T-helper 1 cell treated with Interleukin-12 subunit alpha and Interleukin-12 subunit beta and Interleukin-4 antibody, amounts not matched to agents 30 ng/mL and 1 ng/mL, for 36 hours (primary cell): Measurements from ENCODE around the gene TSPAN31. TPM values are rescaled to one million over a fixed set of nuclear protein-coding genes. Genes with fewer than 3 reads are reported as not detected.

Experiments
- intact Hi-C: fragments of 100-400 bp; cut with micrococcal nuclease; formaldehyde crosslinking; loops from one replicate; pipeline ENCODE4 v1.15.1; 2024
- total RNA-seq: library from RNA; stranded (reverse); gene quantifications from 2 replicates; pipeline ENCODE4 v1.2.3, GENCODE V29; 2022

The TSPAN31 gene
- total RNA-seq, 1 donor from 2014 or later = 29.4 TPM

DNA sequence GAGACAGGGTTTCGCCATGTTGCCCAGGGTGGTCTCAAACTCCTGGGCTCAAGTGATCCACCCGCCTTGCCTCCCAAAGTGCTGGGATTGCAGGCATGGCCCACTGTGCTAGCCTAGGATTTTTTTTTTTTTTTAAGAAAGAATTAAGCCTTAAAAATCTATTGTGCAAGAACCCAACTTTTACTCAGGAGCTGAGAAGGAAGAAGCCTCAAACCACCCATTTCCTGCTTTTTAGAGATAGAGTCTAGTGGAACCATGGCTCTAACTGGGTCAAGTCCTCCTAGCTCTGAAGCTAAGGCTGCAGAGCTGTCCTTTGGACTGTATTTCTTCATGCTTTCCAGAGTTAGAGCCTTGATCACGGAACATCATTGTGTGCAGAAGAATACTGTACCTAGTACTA lies 36.4 kb downstream of the TSPAN31 start:
- intact Hi-C loops = no loop called here

DNA sequence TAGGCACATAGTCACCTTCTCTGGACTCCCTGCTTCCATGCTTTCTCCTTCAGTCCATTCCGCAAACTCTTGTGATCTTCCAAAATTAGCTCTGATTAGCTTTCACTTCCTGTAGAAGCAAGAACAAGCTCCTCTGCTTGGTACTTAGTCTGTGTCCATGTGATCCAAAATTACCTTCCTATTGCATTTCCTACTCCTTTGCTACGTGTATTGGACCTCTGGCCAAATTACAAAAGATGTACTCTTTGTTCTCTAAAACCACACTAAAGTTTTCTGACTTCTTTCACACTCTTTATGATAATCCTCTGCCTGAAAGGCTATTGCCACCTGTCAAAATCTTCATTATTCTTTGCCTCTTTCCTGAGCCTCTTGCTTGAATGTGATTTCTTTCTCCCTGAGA lies 37.0 kb downstream of the TSPAN31 start:
- intact Hi-C loops = loop anchor here (1.0 to 2.0 kb wide), 11 partner anchors 10 to 154 kb away; partner anchors contain the start of genes CDK4, CTDSP2, EEF1AKMT3 and METTL1

DNA sequence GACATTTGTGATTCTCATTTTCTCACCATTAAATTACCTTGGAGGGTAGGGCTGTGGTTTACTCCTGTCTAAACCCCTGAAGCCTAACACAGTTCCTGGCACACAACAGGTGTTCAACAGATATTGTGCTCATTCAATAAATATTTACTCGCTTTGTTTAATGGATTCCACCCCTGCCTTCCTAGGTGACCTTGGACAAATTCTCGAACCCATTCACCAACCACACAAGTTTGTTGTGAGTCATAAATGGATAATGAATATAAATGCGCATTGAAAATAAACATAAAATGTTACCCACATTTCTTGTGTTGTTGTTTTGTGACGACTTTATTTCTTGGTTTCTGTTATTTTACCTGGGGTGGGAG lies 37.4 kb downstream of the TSPAN31 start:
- intact Hi-C loops = loop anchor here (1.0 to 2.0 kb wide), 11 partner anchors 10 to 154 kb away; partner anchors contain the start of genes CDK4, CTDSP2, EEF1AKMT3 and METTL1

DNA sequence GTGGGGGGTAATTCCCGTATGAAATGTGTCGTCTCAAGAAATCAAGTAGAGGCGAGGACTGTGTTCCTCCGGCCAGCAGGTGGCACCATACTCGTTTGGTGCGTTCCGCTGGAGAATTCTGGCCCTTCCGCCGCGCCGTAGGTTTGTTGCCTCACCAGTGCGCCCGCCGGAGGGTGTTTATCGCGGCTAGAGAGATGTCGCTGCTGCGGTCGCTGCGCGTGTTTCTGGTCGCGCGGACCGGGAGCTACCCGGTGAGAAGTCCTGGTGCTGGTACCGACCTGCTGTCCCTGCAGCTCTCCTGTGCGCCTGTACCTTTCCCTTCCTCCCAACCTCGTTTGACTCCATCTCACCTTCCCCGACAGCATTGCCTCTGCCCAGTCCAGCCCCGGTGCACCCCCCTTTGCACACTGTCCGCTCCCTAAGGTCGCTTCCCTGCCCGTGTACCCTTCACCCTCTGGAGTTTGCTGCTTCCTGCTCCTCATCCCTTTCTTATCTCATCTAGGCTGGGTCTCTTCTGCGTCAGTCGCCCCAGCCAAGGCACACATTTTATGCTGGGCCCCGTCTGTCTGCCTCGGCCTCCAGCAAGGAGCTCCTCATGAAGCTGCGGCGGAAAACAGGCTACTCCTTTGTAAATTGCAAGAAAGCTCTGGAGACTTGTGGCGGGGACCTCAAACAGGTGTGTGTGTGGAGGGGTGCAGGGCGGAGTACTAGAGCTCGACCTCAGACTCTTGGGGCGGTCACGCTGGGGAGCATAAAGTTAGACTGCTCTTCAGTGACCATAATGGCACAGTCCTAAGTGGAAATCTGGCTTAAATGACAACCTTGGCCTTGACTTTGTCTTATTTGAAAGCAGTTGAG lies 38.0 kb downstream of the TSPAN31 start, which contains the start of gene TSFM:
Gene TSFM (plus strand): TSS at position 180 of the 858 bp plus-strand sequence. CDS start 15 bp downstream, at position 195.
- intact Hi-C loops = loop anchor here (1.0 to 2.0 kb wide), 11 partner anchors 11 to 153 kb away; partner anchors contain the start of genes CDK4, CTDSP2, EEF1AKMT3 and METTL1

DNA sequence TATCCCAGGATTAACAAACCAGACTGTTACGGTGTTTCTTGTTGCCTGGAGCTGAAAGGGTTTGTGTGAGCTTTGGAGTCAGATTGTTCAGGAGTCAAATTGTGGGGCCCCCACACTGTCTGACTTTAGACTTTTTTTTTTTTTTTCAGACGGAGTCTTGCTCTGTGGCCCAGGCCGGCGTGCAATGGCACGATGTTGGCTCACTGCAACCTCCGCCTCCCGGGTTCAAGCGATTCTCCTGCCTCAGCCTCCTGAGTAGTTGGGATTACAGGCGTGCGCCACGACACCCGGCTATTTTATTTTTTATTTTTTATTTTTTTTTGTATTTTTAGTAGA lies 38.6 kb downstream of the TSPAN31 start:
- intact Hi-C loops = loop anchor here (2.0 kb wide), 3 partner anchors 19 to 55 kb away; no protein-coding TSS in a partner anchor

DNA sequence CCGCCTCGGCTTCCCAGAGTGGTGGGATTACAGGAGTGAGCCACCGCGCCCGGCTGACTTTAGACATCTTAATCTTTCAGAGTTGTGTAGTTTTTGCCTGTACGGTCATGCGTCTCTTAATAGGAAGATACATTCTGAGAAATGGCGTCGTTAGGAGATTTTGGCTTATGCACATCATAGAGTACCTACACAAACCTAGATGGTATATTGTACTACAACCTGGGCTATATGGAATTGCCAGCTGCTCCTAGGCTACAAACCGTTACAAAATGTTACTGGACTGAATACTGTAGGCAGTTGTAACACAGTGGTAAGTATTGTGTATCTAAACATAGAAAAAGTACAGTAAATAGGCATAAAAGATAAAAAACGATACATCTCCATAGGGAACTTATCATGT lies 39.0 kb downstream of the TSPAN31 start:
- intact Hi-C loops = loop anchor here (2.0 kb wide), 3 partner anchors 19 to 55 kb away; no protein-coding TSS in a partner anchor

DNA sequence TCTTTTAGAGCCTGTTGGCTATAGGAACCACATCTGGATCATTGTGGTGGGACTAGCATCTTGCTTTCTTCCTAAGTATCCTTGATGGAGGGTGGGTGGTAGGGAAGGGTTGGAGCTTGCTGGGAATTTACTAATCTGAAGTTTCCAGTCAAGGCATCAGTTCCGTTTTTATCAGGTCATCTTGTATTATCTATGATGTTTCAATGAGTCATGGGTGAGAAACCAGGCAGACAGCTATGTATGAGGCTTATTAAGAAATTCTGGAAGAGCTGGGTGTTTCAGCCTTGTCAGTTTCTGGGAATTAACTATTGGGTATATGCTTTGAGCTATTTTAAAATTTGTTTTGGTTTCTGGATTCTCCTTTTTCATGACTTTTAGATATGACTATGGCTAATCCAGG lies 49.1 kb downstream of the TSPAN31 start:
- intact Hi-C loops = no loop called here

DNA sequence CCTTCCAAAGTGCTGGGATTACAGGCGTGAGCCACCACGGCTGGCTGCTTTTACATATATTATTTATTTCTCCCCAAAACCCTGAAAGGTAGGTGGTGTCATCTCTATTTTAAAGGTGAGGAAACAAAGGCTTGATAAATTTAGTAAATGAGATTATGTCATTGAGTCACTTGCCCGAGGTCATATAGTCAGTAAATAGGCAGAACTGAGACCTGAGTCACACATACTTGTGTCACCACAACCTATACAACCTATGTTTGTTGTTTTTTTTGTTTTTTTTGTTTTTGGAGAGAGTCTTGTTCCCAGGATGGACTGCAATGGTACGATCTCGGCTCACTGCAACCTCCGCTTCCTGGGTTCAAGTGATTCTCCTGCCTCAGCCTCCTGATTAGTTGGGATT lies 50.5 kb downstream of the TSPAN31 start:
- intact Hi-C loops = no loop called here

DNA sequence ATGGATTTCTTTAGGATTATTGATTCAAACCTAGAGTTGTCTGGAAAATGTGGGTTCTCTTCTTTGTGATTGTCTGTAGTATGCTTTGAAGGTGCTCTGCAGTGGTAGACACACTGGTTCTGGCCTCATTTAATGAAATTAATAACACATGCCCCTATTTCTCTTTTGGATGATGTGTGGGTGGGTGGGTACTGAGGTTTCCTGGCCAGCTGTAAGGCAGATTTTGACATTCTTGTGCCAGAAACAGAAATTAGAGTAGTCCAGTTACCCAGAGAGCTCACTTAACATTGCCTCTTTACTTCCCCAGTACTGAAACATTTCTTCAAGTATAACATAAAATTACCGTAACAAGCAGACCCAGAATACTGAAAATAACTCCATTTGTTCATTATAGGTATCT lies 52.2 kb downstream of the TSPAN31 start:
- intact Hi-C loops = no loop called here

DNA sequence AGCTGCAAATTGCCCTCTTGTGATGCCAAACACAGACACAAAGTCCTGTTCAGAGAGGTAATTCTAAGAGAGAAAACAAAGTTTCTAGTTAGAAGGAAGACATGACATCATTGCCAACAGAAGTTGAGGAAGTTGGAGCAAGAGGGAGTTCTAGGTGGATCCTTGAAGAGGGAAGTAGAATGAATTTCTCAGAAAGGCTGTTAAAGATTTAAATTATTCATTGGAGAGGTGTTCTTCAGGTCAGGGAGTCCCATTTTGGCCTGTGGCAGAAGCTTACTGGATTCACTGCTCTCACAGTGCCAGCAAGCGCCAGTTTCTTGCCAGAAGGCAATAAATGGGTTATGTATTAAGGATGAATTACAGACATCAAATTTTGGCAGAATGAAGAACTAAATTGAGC lies 53.1 kb downstream of the TSPAN31 start:
- intact Hi-C loops = no loop called here

Other genes starting within 250 kb of the TSPAN31 start
- 20.1 and 22.0 TPM in 2 replicates for gene DDIT3, start 224.5 kb upstream of the TSPAN31 start, total RNA-seq
- gene MBD6, start 222.2 kb upstream of the TSPAN31 start, total RNA-seq = 73.2 and 84.8 TPM in 2 replicates
- gene DCTN2, start 197.8 kb upstream of the TSPAN31 start, total RNA-seq = 88.6 and 89.2 TPM in 2 replicates
- 1.5 and 2.2 TPM in 2 replicates for gene KIF5A, start 195.0 kb upstream of the TSPAN31 start, total RNA-seq
- 24.8 and 26.3 TPM in 2 replicates for gene PIP4K2C, start 153.8 kb upstream of the TSPAN31 start, total RNA-seq
- 25.7 and 27.5 TPM in 2 replicates for gene DTX3, start 140.2 kb upstream of the TSPAN31 start, total RNA-seq
- 0.34 and 0.51 TPM in 2 replicates for gene ARHGEF25, start 133.6 kb upstream of the TSPAN31 start, total RNA-seq
- 4.3 and 4.5 TPM in 2 replicates for gene B4GALNT1, start 111.8 kb upstream of the TSPAN31 start, total RNA-seq
- 161 and 162 TPM in 2 replicates for gene OS9, start 50.9 kb upstream of the TSPAN31 start, total RNA-seq
- 70.2 and 74.9 TPM in 2 replicates for gene AGAP2, start 6.3 kb upstream of the TSPAN31 start, total RNA-seq
- gene CDK4, start 7.3 kb downstream of the TSPAN31 start, total RNA-seq = 113 and 114 TPM in 2 replicates
- 24.8 and 26.0 TPM in 2 replicates for gene MARCHF9, start 10.1 kb downstream of the TSPAN31 start, total RNA-seq
- gene CYP27B1, start 22.0 kb downstream of the TSPAN31 start, total RNA-seq = 3.8 and 4.9 TPM in 2 replicates
- 32.5 and 33.7 TPM in 2 replicates for gene METTL1, start 27.1 kb downstream of the TSPAN31 start, total RNA-seq
- 2.9 and 4.2 TPM in 2 replicates for gene EEF1AKMT3, start 27.6 kb downstream of the TSPAN31 start, total RNA-seq
- gene TSFM, start 37.7 kb downstream of the TSPAN31 start, total RNA-seq = 34.4 and 37.0 TPM in 2 replicates
- gene AVIL, start 73.7 kb downstream of the TSPAN31 start, total RNA-seq = 6.8 and 7.1 TPM in 2 replicates
- 118 and 136 TPM in 2 replicates for gene CTDSP2, start 101.7 kb downstream of the TSPAN31 start, total RNA-seq
- 8.4 and 11.2 TPM in 2 replicates for gene ATP23, start 196.5 kb downstream of the TSPAN31 start, total RNA-seq